Fibroblast of lung (primary cell): ENCODE measurements around the gene AMMECR1L.

Experiments used
- CTCF ChIP-seq, 2 donors: IDR thresholded peaks in 1 of 2; conservative IDR thresholded peaks in 1 of 2; 1 replicate in 1 of 2; 2 replicates in 1 of 2; pipeline ENCODE4 v1.5.1; 2011 to 2012; ENCODE audit warnings: low read length in 2 of 2, control low read depth in 1 of 2, inconsistent platforms in 1 of 2, low read depth in 1 of 2, mild to moderate bottlenecking in 1 of 2
- EZH2 ChIP-seq: IDR thresholded peaks from 2 replicates; pipeline ENCODE4 v1.5.1; 2012; ENCODE audit warnings: low read length, control low read depth, mild to moderate bottlenecking; ENCODE audit errors: missing control alignments

- TF ChIP-seq CTCF (conservative IDR thresholded peaks at IDR 0.05 in 1 of 2, IDR thresholded peaks at IDR 0.05 in 1 of 2; ENCODE audit: low read depth in 1 of 2, low read length in 2 of 2) (no peak), EZH2 (no peak)
These were observed 8.6 kb downstream of the AMMECR1L start for GRCh38 chr2:127877136-127877535.
